Activated gamma-delta T cell (primary cell): Measurements from ENCODE around the gene HOXC11.

Experiments
- DNase-seq: peaks from one replicate; lab custom pipeline; 2025; lab: John Stamatoyannopoulos, UW

HOXC11 gene

DNA sequence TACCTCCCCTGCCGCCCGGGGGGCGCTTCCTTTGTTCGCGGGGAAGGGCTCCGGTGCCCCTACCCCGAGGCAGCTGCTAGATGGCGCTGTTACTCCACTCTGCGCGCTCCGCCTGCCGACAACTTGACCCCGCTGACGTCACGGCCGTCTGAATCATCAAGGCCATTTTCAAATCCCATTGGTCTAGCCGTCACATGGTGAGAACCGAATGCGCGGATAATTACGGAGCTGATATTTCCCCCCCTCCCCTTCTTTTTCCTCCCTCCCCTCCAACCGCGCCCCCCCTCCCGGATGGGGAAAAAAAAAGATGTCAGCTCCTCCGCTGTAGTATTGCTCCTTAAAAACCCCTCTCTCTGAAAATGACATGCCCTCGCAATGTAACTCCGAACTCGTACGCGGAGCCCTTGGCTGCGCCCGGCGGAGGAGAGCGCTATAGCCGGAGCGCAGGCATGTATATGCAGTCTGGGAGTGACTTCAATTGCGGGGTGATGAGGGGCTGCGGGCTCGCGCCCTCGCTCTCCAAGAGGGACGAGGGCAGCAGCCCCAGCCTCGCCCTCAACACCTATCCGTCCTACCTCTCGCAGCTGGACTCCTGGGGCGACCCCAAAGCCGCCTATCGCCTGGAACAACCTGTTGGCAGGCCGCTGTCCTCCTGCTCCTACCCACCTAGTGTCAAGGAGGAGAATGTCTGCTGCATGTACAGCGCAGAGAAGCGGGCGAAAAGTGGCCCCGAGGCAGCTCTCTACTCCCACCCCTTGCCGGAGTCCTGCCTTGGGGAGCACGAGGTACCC lies 12.2 kb downstream of the HOXC11 start, which contains the start of gene HOXC10:
TSS of gene HOXC10 (plus strand) at position 246 of the 791 bp plus-strand sequence. CDS start at position 360, 114 bp downstream.
- DNase-seq = peak; percentile 32

DNA sequence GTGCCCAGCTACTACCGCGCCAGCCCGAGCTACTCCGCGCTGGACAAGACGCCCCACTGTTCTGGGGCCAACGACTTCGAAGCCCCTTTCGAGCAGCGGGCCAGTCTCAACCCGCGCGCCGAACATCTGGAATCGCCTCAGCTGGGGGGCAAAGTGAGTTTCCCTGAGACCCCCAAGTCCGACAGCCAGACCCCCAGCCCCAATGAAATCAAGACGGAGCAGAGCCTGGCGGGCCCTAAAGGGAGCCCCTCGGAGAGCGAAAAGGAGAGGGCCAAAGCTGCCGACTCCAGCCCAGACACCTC lies 12.7 kb downstream of the HOXC11 start:
- DNase-seq = no peak

DNA sequence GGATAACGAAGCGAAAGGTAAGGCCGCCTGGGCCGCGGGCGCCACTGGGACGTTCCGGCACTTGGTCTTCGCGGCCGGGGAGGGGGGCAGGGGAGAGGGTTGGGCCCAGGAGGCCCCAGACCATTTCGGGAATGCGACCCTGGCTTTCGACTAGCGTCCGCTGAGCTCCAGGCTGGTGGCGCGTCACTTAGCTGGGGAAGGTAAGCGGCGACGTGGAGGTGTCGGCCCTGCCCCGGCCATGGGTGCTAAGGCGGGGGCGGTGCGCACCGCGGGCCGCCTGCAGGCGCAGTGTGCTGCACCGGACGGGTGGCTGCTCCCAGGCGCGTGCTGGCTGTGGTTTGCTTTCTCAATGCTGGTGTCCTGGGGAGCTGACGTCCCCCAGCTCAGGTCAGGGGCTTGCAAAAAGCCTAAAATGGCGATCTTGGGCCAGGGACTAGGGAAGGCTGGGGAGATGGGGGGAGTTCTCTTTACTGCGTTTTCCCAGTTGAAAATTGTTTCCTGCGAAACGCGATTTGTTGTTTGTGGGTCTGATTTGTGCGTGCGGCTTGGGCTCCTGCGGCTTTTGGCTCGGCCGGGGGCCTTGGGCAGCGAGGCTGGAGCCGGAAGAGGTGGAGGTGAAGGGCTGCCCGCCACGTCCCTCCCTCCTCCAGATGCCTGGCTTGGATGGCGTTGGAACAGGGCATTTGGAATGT lies 13.2 kb downstream of the HOXC11 start:
- DNase-seq = no peak

DNA sequence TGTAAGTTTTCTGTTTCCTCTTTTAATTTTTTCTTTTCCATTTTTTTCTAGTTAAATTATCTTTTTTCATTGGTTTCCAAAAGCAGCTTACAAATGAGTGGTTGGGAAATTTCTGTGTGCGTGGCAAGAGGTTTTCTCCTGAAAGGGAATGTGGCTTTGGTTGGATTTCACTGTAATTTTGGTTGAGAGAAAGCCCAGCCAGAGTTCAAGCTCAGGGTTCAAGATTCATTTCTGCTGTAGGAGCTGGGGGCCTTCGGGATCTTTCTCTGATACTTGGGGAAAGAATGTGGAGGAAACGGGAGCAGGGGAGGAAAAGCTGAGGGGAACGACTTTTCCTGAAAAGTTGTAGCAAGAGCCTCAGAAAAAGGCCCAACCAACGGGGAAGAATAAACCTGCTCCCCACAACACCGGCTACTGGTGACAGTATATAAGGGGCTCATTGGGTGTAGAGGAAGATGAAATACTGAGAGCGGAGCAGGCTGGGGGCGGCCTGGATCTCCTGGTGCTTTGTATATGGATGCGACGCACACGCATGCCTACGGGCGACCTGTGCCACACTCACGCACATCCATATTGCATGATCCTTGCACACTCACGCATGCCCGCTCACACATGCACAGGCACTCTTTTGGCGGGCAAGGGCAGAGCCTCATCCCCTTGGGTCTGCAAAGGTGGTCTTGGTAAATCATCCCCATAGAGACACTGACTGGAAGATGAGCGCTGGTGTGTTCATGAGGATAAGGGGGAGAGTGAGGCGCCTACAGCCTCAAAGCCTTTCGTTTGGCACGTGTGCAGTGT lies 14.0 kb downstream of the HOXC11 start:
- DNase-seq = no peak

DNA sequence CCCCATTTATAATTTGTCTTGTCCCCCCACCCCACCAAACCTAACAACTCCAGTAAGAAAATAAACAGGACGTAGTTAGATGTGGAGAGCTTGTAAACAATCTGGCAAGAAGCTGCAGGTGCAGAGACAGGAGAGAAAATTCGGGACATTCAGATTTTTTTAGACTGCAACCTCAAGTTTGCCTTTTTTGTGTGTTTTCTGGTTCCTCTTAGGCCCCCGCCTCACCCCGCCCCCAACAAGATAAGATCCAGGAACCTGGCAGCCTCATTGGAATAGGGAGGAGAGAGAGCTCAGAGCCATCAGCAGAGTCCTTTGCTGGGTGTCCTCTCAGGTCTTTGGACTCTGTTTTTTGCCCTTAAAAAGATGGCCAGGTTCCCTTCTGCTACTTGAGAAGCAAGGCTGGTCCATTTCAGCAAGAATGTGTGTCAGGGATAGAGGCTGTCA lies 14.9 kb downstream of the HOXC11 start:
- no peak for DNase-seq

DNA sequence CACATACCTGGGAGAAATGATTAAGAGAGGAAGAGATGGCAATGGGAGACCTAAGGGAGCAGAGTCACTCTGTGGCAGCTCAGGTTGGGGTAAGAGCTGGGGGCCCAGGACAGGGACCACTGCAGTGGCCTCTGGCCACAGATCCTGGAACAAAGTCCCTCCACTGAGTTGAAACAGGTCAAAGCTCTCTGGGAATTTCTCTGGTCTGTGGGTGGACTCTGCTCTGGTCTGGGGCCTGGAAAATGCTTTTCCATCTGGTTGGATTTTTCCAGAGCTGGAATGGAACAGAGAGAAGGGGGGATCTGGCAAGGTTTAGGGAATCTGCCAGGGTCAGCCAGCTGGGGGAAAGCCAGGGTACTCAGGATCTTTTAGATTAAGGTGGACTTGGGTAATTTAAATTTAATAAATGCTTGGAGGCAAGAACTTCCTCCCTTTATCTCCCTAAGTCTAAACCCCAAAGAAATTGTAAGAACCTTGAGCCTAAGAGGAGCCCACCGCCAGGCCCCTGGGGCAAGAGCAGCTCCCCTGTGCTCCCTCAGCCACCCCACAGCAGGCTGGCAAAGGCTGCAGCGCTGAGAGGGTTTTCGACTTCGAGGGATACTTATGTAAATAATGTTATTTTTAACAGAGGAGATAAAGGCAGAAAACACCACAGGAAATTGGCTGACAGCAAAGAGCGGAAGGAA lies 15.8 kb downstream of the HOXC11 start:
- no peak for DNase-seq

DNA sequence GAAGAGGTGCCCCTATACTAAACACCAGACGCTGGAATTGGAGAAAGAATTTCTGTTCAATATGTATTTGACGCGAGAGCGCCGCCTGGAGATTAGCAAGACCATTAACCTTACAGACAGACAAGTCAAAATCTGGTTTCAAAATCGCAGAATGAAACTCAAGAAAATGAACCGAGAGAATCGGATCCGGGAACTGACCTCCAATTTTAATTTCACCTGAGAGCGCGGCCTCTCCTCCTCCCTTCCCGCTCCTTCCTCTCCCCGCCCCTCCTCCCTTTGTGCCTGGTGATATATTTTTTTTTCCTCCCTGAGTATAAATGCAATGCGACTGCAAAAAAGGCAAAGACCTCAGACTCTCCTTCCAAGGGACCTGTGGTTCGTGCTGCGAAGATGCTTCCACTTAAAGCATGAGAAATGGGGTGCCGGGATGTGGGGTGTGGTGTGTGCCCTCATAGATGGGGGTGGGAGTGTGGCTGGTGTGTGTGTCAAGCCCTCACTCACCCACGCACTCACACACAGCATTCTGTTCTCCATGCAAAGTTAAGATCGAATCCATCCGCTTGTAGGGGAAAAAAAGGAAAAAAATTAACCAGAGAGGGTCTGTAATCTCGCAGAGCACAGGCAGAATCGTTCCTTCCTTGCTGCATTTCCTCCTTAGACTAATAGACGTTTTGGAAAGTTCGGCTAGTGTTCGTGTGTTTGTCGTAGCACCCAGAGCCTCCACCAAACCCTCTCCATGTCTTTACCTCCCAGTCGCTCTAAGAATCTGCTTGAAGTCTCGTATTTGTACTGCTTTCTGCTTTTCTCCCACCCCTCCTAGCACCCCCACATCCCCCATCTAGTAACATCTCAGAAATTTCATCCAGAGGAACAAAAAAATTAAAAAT lies 16.5 kb downstream of the HOXC11 start:
- no peak for DNase-seq

DNA sequence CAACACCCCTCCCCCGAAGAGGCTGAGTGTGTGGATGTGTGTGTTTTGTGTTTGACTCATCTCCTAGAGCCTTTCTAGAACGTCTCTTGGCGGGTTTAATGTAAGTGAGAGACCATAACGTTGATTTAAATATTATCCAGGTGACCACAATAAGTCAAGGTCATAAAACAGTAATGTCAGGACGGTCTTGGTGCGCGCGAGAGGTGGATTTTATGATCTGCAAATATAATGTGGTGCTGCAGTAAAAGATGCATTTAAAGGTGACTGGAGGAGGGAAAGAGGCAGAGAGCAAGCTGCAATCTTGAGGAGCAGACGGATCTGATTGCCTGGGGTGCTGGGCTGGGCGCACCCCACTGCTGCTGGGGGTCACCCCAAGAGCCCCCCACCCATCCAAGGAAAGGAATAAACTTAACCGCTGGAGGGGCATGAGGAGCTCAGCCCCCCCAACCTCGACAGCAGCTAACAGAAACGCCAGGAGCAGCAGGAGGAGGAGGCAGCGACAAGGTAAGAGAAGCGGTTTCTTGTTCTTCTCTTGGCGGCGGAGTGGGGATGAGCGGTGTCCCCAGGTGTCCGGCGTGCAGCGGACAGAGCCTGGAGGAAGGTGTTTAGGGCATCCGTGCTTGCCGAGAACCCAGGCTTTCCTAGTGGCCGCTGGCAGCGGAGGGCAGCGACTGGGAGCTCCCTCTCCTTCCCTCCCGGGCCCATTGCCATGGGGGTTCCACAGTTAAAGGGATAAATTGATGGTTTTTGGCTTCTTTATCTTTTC lies 17.6 kb downstream of the HOXC11 start:
- no peak for DNase-seq

DNA sequence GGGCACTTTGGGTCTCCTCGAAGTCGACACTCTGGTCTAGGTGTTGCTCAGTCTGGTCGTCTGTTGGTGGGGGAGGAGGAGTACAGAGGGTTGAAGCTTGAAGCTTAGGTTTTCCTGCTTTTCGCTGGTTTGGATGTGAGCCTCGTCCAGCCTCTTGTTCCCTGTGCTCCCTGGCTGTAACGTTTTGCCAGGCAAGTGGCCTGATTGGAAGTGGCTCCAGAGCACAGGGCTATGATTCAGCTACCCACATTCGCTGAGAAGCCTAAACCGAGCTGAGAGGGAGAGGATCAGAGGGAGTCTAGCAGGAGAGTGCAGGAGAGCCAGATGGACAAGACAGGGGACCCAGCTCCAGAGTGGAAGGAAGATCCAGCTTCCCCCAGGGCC lies 18.1 kb downstream of the HOXC11 start:
- no peak for DNase-seq

DNA sequence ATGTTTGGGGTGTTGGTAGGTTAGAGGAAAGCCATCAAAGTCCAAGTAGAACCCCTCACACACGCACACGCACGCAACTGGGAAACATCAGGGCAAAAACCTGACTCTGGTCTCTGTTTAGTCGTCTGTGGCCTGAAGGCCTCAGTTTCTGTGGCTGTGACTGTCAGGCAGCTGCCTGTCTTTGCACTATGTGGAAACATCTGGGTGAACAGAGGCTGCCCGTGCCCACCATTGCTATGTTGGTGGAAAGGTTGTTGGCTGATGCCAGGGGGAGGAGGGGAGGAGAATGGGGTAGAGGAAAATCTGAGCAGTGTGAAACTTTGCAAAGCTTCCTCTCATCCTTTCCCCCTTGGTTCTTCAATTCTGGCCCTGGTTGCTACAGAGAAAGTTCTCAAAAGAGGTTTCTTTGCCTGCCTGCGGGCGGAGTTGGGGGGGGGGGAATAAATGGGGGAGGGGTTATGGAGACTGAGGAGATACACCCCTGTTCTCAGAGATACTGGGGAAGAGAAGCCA lies 19.5 kb downstream of the HOXC11 start:
- DNase-seq = no peak

DNA sequence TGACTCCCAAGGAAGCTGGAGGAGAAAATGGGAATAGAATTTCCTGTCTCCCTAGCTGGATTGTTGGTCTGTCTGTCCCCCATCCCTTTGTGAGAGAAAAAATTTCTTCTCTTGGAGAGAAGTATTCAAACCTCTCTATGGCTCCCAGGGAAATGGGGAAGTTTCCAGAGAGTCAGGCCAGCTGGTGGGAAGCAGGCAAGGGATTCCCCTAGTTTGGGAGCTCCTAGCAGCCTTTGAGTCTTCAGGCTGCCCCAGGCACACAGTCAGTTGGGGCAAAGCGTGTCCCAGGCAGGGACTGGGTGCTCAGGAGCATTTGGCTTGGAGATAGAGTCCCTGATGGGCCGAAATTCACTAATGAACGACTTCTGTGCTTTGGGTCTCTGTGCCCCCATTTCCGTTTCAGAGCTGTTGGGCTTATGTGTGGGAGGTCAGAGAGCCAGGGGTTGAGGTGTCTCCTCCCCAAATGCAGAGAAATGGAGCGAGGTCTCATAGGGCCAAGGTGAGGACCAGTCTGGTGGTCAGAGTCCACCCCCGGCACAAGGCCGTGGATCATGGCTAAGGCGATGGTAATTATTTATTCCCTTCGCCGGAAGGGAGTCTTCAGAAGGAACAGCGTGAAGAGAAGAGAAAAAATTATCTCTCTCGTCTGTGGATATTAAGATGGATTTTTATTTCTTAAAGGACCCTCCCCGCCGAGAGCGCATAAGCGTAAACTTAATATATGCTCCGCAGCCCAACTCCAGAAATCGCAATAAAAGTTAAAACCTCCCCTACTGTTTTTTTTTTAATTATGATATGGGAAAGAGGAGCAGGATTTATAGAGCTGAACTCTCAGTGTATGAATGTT lies 20.5 kb downstream of the HOXC11 start:
- DNase-seq = no peak

DNA sequence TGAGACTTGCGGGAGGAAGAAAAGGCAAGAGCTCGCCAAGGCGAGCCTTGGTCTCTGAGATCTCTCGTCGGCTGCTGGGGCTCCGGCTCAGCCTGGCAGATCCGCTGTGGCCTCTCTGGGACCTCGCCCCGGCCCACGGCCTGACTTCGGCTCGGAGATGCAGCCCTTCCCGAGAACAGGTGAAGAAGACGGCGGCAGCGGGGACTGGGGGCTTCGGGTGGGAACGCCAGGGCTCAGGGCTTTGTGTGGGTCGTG lies 21.0 kb downstream of the HOXC11 start:
- DNase-seq = no peak

DNA sequence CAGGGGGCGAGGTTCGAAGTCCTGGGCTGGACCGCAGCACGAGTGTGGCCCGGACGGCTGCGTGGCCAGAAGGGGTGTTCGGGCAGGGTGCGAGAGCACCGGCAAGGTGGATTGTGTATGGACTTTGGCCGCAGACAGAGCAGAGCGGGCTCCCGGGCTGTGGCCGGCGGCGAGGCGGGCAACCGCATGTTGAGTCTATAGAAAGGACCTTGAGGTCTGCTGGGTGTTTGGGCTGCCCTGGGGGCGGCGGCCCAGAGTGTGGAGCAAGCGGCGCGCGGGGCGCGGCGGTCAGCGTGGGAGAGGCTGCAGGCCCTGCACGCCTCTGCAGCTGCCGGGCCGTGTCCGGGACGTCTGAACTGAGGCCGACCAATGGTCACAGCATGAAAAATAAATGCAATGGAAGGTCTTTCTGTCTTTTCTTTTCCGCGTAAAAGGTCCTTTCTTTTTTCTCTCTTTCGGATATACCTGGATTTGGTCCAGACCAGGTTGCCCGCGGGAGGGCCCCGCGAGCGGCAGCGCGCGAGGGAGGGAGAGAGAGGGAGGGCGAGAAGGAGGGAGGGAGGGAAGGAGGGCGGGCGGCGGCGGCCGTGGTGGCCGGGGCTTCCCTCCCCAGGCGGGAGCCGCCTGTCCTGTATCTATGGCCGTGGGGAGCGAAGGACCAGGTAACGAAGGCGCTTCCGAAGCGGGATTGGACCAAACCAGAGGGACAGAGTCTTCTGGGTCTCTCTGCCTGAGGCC lies 21.5 kb downstream of the HOXC11 start:
- DNase-seq = no peak

DNA sequence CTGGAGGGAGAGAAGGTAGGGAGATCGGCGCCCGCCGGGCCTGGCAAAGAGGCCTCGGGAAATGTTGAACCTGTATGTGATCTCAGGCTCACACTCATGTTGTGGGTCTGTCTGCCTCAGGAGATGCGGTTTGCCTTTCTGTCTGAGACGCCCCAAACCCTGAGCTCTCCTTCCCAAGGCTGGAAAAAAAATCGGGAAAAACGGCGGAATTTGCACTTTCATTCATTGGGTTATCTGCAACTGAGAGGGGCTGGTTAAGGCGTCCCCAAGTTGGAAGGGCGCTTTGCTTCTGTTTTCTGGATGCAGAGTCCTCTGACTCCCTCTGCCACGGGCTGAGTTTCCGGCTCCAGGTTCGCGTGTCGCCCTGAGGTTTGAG lies 22.1 kb downstream of the HOXC11 start:
- DNase-seq = no peak

DNA sequence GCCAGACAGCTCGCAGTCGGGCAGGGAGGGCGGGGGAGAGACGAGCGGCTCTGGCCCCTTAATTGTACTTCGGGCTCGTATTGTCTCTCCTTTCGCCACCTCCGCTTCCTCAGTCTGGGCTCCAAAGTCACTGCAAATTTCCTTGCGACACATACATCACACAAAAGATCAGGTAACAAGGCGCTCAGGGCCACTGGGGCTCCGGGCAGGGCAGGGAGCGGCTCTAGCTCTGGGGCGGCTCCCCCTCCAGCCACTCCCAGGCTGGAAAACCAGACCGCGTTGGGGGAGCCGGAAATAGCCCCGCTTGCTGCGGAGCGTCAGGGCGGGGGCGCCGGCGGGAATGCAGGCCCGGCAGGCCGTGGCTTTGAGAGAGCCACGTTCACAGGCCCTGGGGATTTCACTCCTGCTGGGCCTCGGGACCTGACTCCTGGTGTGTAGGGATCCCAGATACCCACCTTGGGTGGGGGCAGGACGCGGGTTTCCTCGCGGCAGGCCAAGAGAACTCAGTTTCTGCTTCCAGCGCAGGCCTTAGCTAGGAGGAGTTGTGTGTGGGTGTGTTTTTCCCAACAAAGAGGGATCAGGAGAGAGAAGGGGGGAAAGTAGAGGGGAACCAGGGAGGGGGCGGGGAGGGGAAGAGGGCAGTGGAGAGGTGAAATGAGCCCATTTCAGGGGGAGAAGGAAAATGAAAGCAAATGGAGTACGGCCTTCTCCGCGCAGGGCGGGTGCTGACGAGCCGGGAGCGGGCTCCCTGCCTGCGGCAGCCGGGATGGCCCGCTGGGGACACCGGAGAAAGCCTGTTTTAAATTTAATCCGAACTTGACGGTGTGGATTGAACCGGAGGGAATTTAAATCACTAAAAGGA lies 22.7 kb downstream of the HOXC11 start:
- no peak for DNase-seq

DNA sequence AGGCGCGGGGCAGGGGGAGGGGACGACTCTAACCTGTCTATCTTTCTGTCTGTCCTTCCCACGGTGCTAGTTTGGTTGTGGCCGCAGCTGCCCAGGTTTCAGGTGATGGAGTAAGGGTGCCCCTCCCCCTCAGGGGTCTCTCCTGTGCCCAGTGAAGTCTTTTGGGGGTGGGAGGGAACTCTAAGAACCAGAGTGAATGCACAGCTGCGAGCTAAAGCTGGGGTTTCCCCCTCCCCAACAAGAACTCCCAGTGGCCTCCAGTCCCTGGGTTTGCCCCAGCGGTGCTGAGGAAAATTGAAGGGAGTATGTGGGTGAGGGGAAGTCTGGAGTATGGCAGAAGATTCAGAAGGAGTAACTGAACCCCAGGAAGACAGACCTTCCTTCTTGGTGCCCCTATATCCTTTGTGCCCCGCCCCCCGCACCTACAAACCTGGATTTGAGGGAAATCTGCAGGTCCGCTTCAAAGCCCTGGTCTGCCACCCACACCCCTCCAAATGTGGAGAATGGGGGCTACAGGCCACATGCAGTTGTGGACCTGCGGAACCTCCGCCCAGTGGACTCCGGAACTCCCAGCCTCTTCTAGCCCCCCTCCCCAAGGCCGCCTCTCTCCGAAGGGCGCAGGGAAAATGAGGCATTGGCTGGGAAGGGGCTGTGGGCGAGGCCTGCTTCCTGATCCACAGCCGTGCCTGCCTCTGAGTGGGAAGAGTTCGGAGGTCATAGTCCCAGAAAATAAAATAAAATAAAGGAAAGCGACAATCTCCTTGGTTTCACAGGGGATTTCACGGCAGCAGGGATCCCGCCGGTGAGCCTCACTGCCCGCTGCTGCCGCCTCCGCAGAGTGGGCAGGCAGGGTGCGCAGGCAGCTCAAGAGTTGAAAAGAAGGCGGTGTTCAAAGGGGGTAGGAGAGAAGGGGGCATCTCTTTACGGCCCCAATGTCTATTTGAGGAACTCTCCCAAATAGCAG lies 23.6 kb downstream of the HOXC11 start:
- no peak for DNase-seq
